Glutamatergic neuron (in vitro differentiated cells): ENCODE results near the gene FOXP2. TPM values are rescaled to one million over a fixed set of nuclear protein-coding genes. Genes with fewer than 3 reads are reported as not detected.
A peak's percentile ranks its signal among the peaks of the same experiment; 100 is the strongest.

Source experiments
- DNase-seq: peaks from one replicate; pipeline ENCODE4 v3.0.0; 2022
- H3K27ac Mint-ChIP-seq: one replicate; pipeline ENCODE4 v1.8.0; 2020; ENCODE audit warnings: mild to moderate bottlenecking, mixed read lengths, inconsistent platforms; ENCODE audit not compliant: unreplicated experiment
- H3K27me3 Mint-ChIP-seq: one replicate; pipeline ENCODE4 v1.8.0; 2020; ENCODE audit warnings: mild to moderate bottlenecking, moderate library complexity, mixed read lengths, inconsistent platforms; ENCODE audit not compliant: unreplicated experiment
- H3K36me3 Mint-ChIP-seq: one replicate; pipeline ENCODE4 v1.8.0; 2020; ENCODE audit warnings: mild to moderate bottlenecking, mixed read lengths, inconsistent platforms; ENCODE audit not compliant: unreplicated experiment
- H3K4me1 Mint-ChIP-seq: one replicate; pipeline ENCODE4 v1.8.0; 2020; ENCODE audit warnings: mild to moderate bottlenecking, low read depth, mixed read lengths, inconsistent platforms; ENCODE audit not compliant: unreplicated experiment
- H3K4me3 Mint-ChIP-seq: one replicate; pipeline ENCODE4 v1.8.0; 2020; ENCODE audit warnings: mild to moderate bottlenecking, mixed read lengths, inconsistent platforms; ENCODE audit not compliant: unreplicated experiment
- H3K9me3 Mint-ChIP-seq: one replicate; pipeline ENCODE4 v1.8.0; 2020; ENCODE audit warnings: mild to moderate bottlenecking, moderate library complexity, mixed read lengths, inconsistent platforms; ENCODE audit not compliant: unreplicated experiment
- CTCF ChIP-seq: fragments of 200-600 bp; sonication (generic); IDR thresholded peaks from one replicate; pipeline ENCODE4 v1.5.0; 2021; ENCODE audit not compliant: partially characterized antibody, unreplicated experiment
- total RNA-seq: library from RNA; stranded (reverse); fragmentation: NEBNext Ultra II Directional; extraction: Animal tissue kit (Norgen Biotek cat#: 25700); gene quantifications from one replicate; pipeline ENCODE4 v1.2.1, GENCODE V29; 2021; ENCODE audit not compliant: unreplicated experiment

The FOXP2 gene
- total RNA-seq, 1 donor from 2014 or later = 72.1 TPM

- Mint-ChIP-seq H3K27ac (peak overlapping the region; percentile 2), H3K9me3 (no peaks in the 10 kb centered on the region), H3K36me3 (no peaks in the 10 kb centered on the region), H3K4me3 (no peak overlapping the region), H3K4me1 (peaks cover 9% of the 10 kb centered on the region), H3K27me3 (peaks cover 3% of the 10 kb centered on the region)
- TF ChIP-seq CTCF = no peak
- DNase-seq = no peak
Measured at GRCh38 chr7:114644455-114644854, 229.8 kb downstream of the FOXP2 start.

GRCh38 chr7:114645451-114645850 is 230.8 kb downstream of the FOXP2 start:
- no peak for TF ChIP-seq CTCF
- no peak for DNase-seq
- Mint-ChIP-seq H3K9me3 (no peaks in the 10 kb centered on the region), H3K4me3 (no peak overlapping the region), H3K36me3 (no peaks in the 10 kb centered on the region), H3K27me3 (peaks cover 2% of the 10 kb centered on the region), H3K4me1 (peaks cover 9% of the 10 kb centered on the region), H3K27ac (no peak overlapping the region)

- TF ChIP-seq CTCF = no peak
- H3K4me3 Mint-ChIP-seq = no peak overlapping the region
- no peak for DNase-seq
- H3K36me3 Mint-ChIP-seq = no peaks in the 10 kb centered on the region
- H3K27me3 Mint-ChIP-seq = no peaks in the 10 kb centered on the region
- H3K27ac Mint-ChIP-seq = no peak overlapping the region
- H3K9me3 Mint-ChIP-seq = no peaks in the 10 kb centered on the region
- peaks cover 14% of the 10 kb centered on the region for H3K4me1 Mint-ChIP-seq
Measured at GRCh38 chr7:114647518-114647917, 232.9 kb downstream of the FOXP2 start.

DNA sequence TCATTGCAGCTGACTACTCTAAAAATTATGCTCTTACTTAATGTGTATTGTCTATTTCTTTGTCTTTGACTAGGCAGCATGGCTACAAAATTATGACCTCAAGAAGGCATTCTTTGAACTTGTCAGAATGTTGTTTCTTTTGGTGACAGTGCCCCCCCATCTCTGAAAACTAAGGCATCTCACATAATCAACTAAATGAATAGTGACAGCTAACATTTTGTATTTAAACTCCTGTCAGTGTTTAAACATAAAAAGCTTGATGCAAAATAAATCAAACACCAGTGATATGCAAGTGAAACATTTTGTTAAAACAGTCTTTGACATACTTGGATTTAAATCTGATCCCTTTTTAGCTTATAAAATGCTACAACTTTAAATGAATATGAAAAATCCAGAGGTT is 233.5 kb downstream of the FOXP2 start:
- Mint-ChIP-seq H3K4me3 (no peak overlapping the region), H3K36me3 (no peaks in the 10 kb centered on the region), H3K27ac (no peak overlapping the region), H3K9me3 (no peaks in the 10 kb centered on the region), H3K27me3 (no peaks in the 10 kb centered on the region), H3K4me1 (peaks cover 14% of the 10 kb centered on the region)
- no peak for DNase-seq
- TF ChIP-seq CTCF = no peak

GRCh38 chr7:114648680-114649079 is 234.1 kb downstream of the FOXP2 start:
- Mint-ChIP-seq H3K27ac (no peak overlapping the region), H3K9me3 (no peaks in the 10 kb centered on the region), H3K4me3 (no peak overlapping the region), H3K36me3 (no peaks in the 10 kb centered on the region), H3K27me3 (no peaks in the 10 kb centered on the region), H3K4me1 (peaks cover 19% of the 10 kb centered on the region)
- DNase-seq = no peak
- no peak for TF ChIP-seq CTCF
